Measurements from ENCODE around the gene CNN1. TPM values are rescaled to one million over a fixed set of nuclear protein-coding genes. Genes with fewer than 3 reads are reported as not detected.
"Not testable (repeated sequence)": the region's sequence is repeated elsewhere in the genome, so short reads cannot be mapped to it uniquely, and the experiment has no call there.

The CNN1 gene
- total RNA-seq, 2 experiments from 2014 or later, result not detected

- no peak for DNase-seq
- H3K36me3 Mint-ChIP-seq (ENCODE audit: low read depth), result peaks cover 11% of the 10 kb centered on the region
- POLR2A ChIA-PET, result interaction anchor here (0.8 kb wide), 1 partner anchor 60 kb away, joined by 3 read pairs; no protein-coding TSS in a partner anchor
- H3K9me3 Mint-ChIP-seq, result no peaks in the 10 kb centered on the region
- H3K27ac Mint-ChIP-seq, result peak overlapping the region; percentile 89
- no peak for TF ChIP-seq CTCF (IDR thresholded peaks at IDR 0.05)
- no peaks in the 10 kb centered on the region for H3K27me3 Mint-ChIP-seq
- ATAC-seq, result no peak
- H3K4me1 Mint-ChIP-seq (ENCODE audit: low read depth), result peaks cover 26% of the 10 kb centered on the region
- peak overlapping the region; percentile 88 for H3K4me3 Mint-ChIP-seq
- CTCF ChIA-PET, result no interaction called here
- intact Hi-C loops (cut with micrococcal nuclease), result loop anchor here (5.0 kb wide), 1 partner anchor 69 kb away; the partner anchor contains the start of gene ECSIT
Measured at GRCh38 chr19:11596156-11596555, 57.5 kb downstream of the CNN1 start.

GRCh38 chr19:11597202-11598102 lies 58.8 kb downstream of the CNN1 start, which contains the start of gene ZNF627:
Gene ZNF627 (plus strand): TSS chr19:11597483. CDS start chr19:11597628, 145 bp downstream.
- POLR2A ChIA-PET, result interaction anchor here (0.5 to 1.2 kb wide), 5 partner anchors 15 to 70 kb away, joined by 3 to 6 read pairs (median 3); no protein-coding TSS in a partner anchor
- DNase-seq (peak; percentile 100), ATAC-seq (peak; percentile 100)

GRCh38 chr19:11598103-11598483 lies 59.4 kb downstream of the CNN1 start:
- intact Hi-C loops (cut with micrococcal nuclease), result loop anchor here (5.0 kb wide), 1 partner anchor 71 kb away; the partner anchor contains the start of gene ECSIT
- POLR2A ChIA-PET, result interaction anchor here (0.5 to 1.2 kb wide), 5 partner anchors 16 to 70 kb away, joined by 3 to 6 read pairs (median 3); no protein-coding TSS in a partner anchor

More at GRCh38 chr19:11597202-11598102, 58.8 kb downstream of the CNN1 start, which contains the start of gene ZNF627:
- CTCF ChIA-PET, result interaction anchor here (0.9 kb wide), 3 partner anchors 9 to 223 kb away, joined by 3 read pairs; partner anchors contain the start of gene SWSAP1
- intact Hi-C loops (cut with micrococcal nuclease), result loop anchor here (5.0 kb wide), 1 partner anchor 70 kb away; the partner anchor contains the start of gene ECSIT
- Mint-ChIP-seq H3K27me3 (no peaks in the 10 kb centered on the region), H3K4me1 (ENCODE audit: low read depth) (peaks cover 30% of the 10 kb centered on the region), H3K36me3 (ENCODE audit: low read depth) (peaks cover 12% of the 10 kb centered on the region), H3K4me3 (peak within 1 kb of the TSS; percentile 88), H3K9me3 (no peaks in the 10 kb centered on the region), H3K27ac (peak within 1 kb of the TSS; percentile 89)
- peak; percentile 5 for TF ChIP-seq CTCF (IDR thresholded peaks at IDR 0.05)

GRCh38 chr19:11598746-11599145 lies 60.1 kb downstream of the CNN1 start:
- DNase-seq (no peak), ATAC-seq (no peak)
- H3K27ac Mint-ChIP-seq, result no peak overlapping the region
- H3K9me3 Mint-ChIP-seq, result no peaks in the 10 kb centered on the region
- ChIA-PET POLR2A (interaction anchor here (0.6 to 0.8 kb wide), 2 partner anchors 38 to 59 kb away, joined by 3 read pairs; no protein-coding TSS in a partner anchor), CTCF (interaction anchor here (1.0 kb wide), 1 partner anchor 11 kb away, joined by 3 read pairs; no protein-coding TSS in a partner anchor)
- no peaks in the 10 kb centered on the region for H3K27me3 Mint-ChIP-seq
- TF ChIP-seq CTCF (IDR thresholded peaks at IDR 0.05), result no peak
- H3K36me3 Mint-ChIP-seq (ENCODE audit: low read depth), result peaks cover 19% of the 10 kb centered on the region
- H3K4me1 Mint-ChIP-seq (ENCODE audit: low read depth), result peaks cover 30% of the 10 kb centered on the region
- peak overlapping the region; percentile 88 for H3K4me3 Mint-ChIP-seq
- intact Hi-C loops (cut with micrococcal nuclease), result loop anchor here (5.0 kb wide), 1 partner anchor 71 kb away; the partner anchor contains the start of gene ECSIT

More at GRCh38 chr19:11598103-11598483, 59.4 kb downstream of the CNN1 start:
- peak overlapping the region; percentile 88 for H3K4me3 Mint-ChIP-seq
- DNase-seq, result no peak
- no peak for TF ChIP-seq CTCF (IDR thresholded peaks at IDR 0.05)
- H3K36me3 Mint-ChIP-seq (ENCODE audit: low read depth), result peaks cover 18% of the 10 kb centered on the region
- H3K27me3 Mint-ChIP-seq, result no peaks in the 10 kb centered on the region
- H3K27ac Mint-ChIP-seq, result peak overlapping the region; percentile 80
- no peak for ATAC-seq
- no peaks in the 10 kb centered on the region for H3K9me3 Mint-ChIP-seq
- H3K4me1 Mint-ChIP-seq (ENCODE audit: low read depth), result peaks cover 30% of the 10 kb centered on the region
- CTCF ChIA-PET, result interaction anchor here (0.9 kb wide), 1 partner anchor 62 kb away, joined by 3 read pairs; no protein-coding TSS in a partner anchor

- ATAC-seq, H3K27ac Mint-ChIP-seq, H3K9me3 Mint-ChIP-seq, H3K4me3 Mint-ChIP-seq, H3K27me3 Mint-ChIP-seq: not testable (repeated sequence)
- CTCF ChIA-PET, result interaction anchor here (1.0 kb wide), 1 partner anchor 12 kb away, joined by 3 read pairs; no protein-coding TSS in a partner anchor
- POLR2A ChIA-PET, result interaction anchor here (0.8 kb wide), 1 partner anchor 58 kb away, joined by 3 read pairs; no protein-coding TSS in a partner anchor
- intact Hi-C loops (cut with micrococcal nuclease), result loop anchor here (5.0 kb wide), 1 partner anchor 72 kb away; the partner anchor contains the start of gene ECSIT
- Mint-ChIP-seq H3K36me3 (ENCODE audit: low read depth) (peaks cover 29% of the 10 kb centered on the region), H3K4me1 (ENCODE audit: low read depth) (peaks cover 30% of the 10 kb centered on the region)
- peak; percentile 28 for DNase-seq
Measured at GRCh38 chr19:11599704-11600103, 61.1 kb downstream of the CNN1 start.
